NCI-H1092 (cell line): Measurements from ENCODE around the gene ACTR1B.
A peak's percentile ranks its signal among the peaks of the same experiment; 100 is the strongest.
"Not testable (repeated sequence)": the region's sequence is repeated elsewhere in the genome, so short reads cannot be mapped to it uniquely, and the experiment has no call there.

Experiments used
- DNase-seq: peaks from one replicate; lab custom pipeline; 2025; lab: John Stamatoyannopoulos, UW

Gene ACTR1B

GRCh38 chr2:97663962-97664635, at the start of gene ACTR1B:
Gene ACTR1B, minus strand, starts transcription at chr2:97664044. Its CDS starts 154 bp downstream, at chr2:97663890.
- peak; percentile 96 for DNase-seq

- no peak for DNase-seq
Measured at GRCh38 chr2:97712693-97713295, 49.0 kb upstream of the ACTR1B start.

GRCh38 chr2:97712175-97712574, 48.3 kb upstream of the ACTR1B start:
- DNase-seq = not testable (repeated sequence)

GRCh38 chr2:97711394-97711711, 47.5 kb upstream of the ACTR1B start:
- DNase-seq = no peak

- DNase-seq = no peak
Measured at GRCh38 chr2:97708608-97709007, 44.8 kb upstream of the ACTR1B start.

- no peak for DNase-seq
Measured at GRCh38 chr2:97708048-97708380, 44.2 kb upstream of the ACTR1B start.

- no peak for DNase-seq
Measured at GRCh38 chr2:97707362-97708047, 43.7 kb upstream of the ACTR1B start.

- DNase-seq = no peak
Measured at GRCh38 chr2:97706708-97707345, 43.0 kb upstream of the ACTR1B start.

GRCh38 chr2:97706112-97706511, 42.3 kb upstream of the ACTR1B start:
- DNase-seq = no peak

- no peak for DNase-seq
Measured at GRCh38 chr2:97704989-97705388, 41.1 kb upstream of the ACTR1B start.

- no peak for DNase-seq
Measured at GRCh38 chr2:97703741-97704140, 39.9 kb upstream of the ACTR1B start.

GRCh38 chr2:97702731-97703470, 39.1 kb upstream of the ACTR1B start:
- no peak for DNase-seq

GRCh38 chr2:97701851-97702465, 38.1 kb upstream of the ACTR1B start:
- DNase-seq = no peak

GRCh38 chr2:97701186-97701585, 37.3 kb upstream of the ACTR1B start:
- DNase-seq = no peak

- peak; percentile 39 for DNase-seq
Measured at GRCh38 chr2:97699765-97700444, 36.1 kb upstream of the ACTR1B start.

GRCh38 chr2:97698530-97698929, 34.7 kb upstream of the ACTR1B start:
- DNase-seq = no peak

GRCh38 chr2:97697252-97698235, 33.7 kb upstream of the ACTR1B start:
- DNase-seq = peak; percentile 60

- no peak for DNase-seq
Measured at GRCh38 chr2:97695744-97696143, 31.9 kb upstream of the ACTR1B start.

GRCh38 chr2:97693476-97693875, 29.6 kb upstream of the ACTR1B start:
- DNase-seq = no peak

GRCh38 chr2:97691166-97691565, 27.3 kb upstream of the ACTR1B start:
- no peak for DNase-seq
